T1000 (cell line): ENCODE data around the gene RGS3.

Experiments used
- DNase-seq: peaks from one replicate; lab custom pipeline; 2025; ENCODE audit warnings: mixed read lengths; lab: John Stamatoyannopoulos, UW

RGS3 gene

DNA sequence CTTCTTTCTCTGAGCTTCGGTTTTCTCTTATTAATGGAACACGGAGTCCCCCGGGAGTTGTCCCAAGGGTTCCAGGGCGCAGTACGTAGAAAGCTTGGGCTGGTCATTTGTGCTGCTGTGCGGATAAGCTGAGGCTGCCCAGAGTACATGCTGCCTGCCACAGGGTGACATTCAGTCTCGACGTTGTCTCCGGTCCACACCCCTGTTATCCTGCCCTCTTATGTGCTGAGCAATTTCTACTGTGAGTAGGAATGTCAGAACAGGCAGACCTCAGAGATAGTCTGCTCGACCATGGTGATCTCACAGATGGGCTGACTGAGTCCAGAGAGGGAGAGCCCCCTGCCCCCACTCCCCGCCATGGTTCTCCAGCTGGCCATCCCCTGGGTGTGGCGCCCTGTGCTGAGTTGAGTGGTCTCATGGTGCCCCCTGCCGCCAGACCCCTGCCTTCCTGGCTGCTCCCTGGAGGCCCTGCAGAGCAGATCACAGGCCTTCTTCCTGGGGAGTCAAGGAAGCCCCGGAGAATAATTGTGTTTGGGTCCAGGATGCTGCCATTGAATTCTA lies 124.0 kb downstream of the RGS3 start:
- DNase-seq: no peak

DNA sequence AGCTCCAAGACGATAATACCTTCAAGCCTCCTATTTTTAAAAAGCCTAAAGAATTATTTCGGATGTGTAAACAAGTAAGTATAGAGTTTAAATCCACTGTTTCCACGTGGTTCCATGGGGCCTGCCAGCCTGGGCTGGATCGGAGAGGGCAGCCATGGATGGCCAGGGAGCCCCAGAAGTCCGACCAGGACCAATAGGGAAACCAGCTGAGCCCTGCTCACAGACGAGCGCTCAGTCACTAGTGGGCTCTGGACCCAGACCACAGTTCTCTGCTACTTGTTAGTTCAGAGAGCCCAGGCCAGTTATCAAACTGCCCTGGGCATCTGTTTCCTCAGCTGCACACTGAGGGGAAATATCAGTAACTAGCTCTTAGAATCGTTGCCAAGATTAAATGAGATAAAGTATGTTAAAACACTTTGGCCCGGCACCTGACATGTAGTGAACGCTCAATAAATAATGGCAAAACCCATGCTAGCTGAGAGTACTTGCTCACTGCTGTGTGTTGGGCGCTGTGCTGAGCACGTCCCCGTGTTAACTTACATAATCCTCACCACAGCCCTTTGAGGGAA lies 124.8 kb downstream of the RGS3 start:
- DNase-seq: no peak

DNA sequence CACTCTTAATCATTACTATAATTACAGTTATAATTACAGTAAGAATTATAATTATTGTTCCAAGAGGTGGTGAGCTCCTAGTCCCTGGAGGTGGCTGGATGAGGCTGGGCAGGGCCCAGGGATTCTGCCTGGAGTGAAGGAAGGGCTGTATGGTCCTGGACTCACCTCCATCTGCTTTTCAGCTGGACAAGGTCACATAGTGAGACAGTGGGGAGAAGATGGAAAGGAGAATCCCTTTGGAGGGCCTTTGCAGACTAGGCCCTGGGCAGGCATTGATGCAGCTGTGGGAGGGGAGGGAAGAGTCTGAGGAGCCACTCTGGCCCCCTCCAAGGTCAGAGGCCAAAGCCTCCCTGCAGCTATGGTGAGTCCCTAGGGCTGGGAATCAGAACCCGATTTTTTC lies 125.4 kb downstream of the RGS3 start:
- DNase-seq: no peak

DNA sequence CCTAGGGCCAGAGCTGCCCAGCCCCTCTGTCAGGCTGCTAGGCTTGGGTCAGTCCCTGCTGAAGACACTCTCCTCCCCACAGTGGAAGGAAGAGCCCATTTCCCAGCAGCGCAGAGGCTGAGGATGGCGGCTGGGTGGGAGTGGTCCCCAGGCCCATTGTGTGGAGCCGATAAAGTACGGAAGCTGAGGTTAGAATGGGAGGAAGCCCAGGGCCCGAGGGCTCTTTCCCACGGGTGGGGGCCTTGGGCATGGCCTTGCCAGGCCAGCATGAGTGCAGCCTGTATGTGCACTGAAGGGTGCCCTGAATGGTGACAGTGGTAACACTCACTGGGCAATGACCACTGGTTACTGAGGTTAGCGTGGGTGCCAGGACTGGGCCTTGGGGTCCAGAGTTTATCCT lies 125.9 kb downstream of the RGS3 start:
- DNase-seq: no peak

DNA sequence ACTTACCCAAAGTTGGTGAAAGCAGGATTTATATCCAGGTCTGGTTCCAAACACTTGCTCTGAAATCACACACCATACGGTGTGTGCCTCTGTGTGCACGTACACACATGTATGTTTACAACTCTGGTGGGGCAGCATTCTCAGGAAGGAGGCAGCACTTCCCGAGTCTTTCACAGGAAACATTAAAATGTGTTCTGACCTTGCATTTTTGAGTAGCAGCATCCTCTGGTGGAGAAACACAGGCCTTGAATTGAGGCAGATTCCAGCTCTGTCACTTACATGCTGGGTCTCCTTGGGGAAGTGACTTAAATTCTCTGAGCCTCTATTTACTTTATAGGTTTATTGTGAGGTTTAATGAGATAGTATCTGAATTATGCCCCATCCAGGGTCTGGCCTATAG lies 126.4 kb downstream of the RGS3 start:
- no peak for DNase-seq

DNA sequence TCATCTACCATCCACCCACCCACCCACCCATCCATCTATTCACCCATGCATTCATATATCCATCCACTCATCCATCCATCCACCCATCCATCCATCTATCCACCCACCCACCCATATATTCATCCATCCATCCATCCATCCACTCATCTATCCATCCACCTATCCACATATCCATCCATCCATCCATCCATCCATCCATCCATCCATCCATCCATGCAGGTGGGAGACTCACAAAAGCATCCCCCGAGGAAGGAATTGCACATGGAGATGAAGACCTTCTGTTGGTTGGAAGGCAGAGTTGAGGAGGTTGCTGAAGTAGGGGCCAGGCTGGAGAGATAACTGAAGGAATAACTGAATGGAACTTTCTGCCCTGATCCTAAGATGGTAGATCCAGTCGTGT lies 126.9 kb downstream of the RGS3 start:
- no peak for DNase-seq

DNA sequence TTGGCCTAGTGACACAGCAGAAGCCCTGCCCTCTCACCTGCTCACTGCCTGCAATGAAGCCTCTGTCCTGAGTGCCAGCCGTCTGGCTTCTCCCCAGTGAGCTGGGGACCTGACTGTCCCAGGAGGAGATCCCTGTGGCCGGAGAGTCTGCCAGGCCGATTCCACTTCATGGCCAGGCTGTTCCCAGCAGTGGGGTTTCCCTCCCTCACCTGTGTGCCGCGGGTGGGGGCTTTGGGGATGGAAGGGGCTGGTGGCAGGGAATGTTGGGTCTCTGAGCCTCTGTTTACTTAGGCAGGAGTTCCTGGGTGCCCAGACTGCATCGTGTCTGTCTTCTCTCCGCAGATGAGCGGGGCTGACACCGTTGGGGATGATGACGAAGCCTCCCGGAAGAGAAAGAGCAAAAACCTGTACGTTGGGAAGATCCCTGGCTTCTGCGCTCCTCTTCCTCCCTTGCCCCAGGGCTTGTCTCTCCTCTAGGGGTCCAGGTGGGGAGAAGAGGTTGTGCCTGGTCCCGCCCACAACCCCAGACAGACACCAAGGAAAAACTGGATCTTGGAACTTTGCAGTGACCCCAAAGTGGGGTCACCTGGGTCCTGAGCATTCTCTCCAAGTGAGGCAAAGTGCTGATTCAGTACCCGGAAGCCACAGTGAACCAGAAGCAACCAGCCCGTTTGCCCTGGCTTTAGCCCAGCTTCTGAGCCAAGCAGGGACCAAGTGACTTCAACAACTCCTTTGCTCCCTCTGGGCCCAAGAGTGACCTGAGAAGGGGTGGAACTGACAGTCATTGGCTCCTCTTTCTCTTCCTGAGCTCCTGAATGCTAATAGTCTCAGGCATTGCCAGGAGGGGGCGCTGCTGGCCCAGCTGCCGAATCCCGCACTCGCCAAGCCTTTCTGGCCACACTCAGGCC lies 127.7 kb downstream of the RGS3 start:
- DNase-seq: peak; percentile 65

DNA sequence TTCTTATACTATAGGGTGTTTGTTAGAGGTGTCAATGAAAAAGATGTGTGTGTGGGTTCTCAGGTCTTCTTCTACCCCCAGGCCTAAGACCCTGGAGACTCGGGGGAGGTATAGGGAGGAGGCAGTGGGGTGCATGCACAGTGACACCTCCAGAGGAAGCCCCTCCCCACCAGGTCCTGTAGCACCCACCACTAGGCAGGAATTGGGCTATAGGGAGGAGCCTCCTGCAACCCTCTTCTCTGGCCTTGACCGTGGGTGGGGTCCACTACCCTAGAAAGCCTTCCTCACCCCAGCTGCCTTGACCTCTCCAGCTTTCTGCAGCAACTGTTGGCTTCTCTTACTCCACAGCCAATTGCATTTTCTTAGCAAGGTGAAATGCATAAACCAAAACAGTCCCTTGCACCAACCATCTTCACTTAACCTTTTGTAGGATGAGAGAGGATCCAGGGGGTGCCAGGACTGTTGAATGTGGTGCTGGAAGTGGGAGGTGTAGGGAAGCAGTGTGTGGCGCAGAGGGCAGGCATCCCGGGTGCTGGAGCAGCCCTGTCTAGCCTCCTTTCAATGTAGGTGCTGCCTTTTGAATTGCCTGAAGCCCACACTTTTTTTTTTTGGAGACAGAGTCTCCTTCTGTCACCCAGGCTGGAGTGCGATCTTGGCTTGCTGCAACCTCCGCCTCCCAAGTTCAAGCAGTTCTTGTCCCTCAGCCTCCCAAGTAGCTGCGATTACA lies 128.5 kb downstream of the RGS3 start:
- no peak for DNase-seq

DNA sequence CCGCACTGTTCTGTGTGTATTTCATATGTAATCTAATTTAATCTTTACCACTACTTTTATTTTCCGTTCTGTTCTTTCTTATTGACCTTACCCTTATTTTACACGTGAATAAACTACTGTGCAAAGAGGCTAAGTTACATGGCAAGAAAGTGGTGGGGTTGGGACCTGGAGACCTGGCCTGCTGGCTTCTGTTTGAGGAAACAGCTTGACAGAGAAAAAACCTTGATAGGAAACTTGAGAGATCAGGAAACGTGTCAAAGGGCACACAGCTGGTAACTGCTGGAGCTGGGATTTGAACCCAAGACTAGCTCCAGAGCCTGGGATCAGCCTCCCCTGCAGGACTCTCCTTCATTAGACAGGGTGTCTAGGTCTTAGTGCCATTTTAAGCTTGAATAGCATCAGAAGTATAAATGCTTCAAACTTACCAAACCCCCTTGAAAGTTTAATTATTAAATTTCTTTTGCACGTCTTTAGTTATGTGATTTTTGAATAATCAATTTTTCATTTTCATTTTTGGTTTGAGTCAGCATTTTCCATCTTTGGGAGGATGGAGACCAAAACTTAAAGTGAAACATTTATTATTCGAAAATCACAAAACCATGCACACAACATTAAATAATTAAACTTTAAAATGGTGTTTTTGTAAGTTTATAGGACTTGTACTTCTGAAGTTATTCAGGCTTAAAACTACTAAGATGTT lies 129.5 kb downstream of the RGS3 start:
- no peak for DNase-seq

DNA sequence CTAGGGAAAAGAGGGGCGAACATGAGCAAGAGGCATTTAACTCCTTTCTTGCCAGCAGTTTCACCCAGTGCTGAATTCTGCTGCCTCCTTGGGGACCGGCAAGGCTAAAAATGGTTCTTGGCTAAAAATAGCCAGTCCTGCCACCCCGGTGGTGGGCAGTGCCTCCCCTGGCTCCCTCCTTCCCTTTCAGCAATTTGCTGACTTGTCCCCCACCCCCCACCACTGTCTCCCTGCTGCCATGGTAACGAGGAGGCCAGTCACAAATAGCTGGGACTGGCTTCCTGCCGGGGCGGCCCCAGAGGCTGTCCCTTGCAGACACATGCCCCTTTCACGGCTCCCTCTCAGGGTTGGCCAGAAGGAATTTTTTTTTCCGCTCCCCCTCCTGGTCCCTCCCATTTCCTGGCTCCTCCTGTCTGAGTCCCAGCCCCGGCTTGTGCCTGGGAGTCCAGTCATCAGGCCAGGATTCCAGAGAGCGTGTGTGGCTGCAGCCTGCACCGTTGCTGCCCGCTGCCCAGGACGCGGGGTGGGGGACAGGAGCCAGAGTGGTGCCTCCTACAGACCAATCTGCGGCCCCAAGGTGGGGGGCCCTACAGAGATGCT lies 130.3 kb downstream of the RGS3 start:
- DNase-seq: peak; percentile 95

DNA sequence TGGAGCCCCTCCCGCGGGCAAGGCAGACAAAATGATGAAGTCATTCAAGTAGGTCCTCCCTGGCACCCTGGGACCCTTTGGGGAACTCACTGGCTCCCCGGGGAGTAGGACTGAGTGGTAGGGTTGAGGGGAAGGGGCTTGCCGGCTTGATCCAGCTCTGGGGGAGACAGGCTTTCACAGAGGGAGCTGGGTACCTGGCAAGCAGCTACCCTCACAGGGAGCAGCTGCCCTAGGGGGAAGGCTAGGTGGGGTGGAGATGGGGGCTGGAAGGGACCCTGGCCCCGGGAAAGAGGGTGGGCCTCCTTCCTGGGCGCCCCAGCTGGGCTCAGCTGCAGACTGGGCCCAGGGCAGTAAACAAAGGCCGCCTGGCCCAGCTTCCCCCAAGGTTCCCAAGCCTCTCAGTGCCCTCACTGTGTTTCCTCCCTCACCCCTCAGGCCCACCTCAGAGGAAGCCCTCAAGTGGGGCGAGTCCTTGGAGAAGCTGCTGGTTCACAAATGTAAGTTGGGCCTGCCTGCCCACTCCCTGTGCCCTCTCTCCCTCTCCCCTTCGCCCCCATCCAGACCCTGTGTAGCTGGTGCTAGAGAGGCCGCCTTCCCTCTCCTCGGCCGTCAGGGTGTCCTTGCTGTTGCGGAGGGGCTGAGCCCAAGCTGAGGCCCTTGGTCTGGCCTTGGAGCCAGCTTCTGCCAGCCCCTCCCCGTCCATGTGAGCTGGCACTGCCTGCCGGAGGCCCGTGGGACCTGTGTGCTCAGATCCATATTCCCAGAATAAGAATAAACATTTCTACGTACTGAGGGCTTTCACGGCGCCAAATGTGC lies 131.2 kb downstream of the RGS3 start:
- no peak for DNase-seq

DNA sequence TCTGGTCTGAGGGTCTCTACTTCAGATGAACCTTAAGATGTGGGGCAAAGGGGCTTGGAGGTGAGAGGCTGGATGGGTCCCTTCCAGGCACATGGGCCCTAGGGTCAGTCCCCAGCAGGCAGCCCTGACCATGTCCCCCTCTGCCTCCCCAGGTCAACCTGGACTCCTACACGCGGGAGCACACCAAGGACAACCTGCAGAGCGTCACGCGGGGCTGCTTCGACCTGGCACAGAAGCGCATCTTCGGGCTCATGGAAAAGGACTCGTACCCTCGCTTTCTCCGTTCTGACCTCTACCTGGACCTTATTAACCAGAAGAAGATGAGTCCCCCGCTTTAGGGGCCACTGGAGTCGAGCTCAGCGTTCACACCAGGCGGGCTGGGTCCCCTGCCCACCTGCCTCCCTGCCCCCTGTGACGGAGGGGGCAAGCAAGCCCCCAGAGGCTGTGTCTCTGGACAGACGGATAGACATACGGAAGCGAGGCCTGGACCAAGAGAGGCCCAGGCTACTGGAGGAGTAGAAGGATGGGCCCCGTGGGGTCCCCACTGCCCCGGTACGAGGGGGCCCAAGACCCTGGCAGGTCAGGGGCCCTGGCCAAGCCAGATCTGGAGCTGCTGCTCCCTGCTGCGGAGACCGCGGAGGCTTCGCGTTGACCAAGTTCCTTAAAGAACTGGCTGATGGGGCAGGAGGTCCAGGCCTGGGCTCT lies 133.2 kb downstream of the RGS3 start:
- no peak for DNase-seq

DNA sequence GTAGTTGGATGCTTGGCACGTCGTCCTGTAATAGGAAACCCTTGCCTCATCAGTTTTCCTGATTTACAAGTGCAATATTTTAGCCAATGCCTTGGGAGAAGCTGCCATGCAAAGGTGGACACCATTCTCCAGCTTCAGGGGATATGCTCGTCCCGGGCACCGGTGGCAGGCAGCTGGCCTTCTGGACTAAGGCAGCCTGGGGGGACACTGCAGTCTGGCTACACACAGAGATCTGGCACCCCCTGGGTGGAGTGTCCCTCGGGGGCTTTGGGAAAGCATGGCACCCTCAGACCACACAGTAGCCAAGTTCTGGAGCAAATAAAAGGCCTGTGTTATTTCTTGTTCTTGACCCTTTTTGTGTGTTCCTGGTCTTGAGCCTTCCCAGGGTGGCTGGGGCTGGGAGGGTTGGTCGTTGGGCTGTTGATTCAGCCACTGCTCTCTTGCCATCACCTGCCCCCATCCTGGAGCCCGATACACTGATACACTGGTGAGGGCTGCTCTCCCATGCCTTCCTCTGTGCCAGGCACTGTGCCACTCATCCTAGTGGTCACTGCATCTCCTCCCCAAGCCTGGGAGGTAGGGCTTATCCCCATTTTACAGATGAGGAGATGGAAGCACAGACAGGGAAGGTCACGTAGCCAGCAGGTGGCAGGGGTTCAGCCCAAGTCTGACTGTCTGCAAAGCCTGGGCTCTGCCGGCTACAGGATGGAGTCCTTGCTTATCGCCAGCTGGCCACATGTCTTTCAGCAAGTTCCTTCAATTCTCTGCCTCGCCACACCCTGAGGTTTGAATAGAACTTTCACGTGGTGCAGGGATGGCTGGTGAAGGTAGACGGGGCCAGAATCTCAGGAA lies 134.1 kb downstream of the RGS3 start:
- DNase-seq: no peak

DNA sequence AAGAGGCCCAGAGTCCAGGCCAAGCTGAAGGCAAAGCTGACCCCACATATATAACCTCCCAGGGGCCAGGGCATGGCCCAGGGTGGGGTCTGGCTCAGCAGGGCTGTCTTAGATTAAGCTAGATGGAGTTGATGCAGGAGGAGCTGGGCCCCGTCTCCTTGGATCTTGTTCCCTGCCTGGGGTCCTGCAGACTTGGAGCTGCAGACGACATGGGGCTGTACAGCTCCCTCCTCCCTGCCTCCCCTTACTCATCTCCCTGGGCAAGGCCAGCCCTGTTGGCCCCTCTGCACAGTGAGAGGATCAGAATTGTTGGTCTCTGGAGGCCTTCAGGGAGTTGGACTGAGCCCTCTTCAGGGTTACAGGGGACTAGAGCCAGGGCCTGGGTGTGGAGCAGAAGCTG lies 134.9 kb downstream of the RGS3 start:
- no peak for DNase-seq

DNA sequence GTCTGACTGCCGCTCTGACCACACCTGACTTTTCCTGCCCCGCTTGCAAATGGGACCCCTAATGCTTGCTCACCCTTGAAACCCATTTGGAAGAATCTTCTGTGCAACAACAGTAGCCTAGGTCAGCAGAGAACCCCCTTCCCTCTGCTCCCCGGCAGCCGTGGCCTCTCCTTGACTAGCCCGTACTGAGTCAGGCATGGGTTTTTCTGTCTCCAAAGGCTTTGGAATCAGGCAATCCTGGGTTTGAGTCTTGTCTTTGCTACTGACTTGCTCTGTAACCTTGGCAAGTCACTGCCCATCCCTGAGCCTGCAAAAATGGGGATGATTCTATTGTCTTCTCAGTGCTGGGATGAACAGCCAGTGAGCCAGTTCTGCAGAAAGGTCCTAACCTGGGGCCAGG lies 135.4 kb downstream of the RGS3 start:
- no peak for DNase-seq

DNA sequence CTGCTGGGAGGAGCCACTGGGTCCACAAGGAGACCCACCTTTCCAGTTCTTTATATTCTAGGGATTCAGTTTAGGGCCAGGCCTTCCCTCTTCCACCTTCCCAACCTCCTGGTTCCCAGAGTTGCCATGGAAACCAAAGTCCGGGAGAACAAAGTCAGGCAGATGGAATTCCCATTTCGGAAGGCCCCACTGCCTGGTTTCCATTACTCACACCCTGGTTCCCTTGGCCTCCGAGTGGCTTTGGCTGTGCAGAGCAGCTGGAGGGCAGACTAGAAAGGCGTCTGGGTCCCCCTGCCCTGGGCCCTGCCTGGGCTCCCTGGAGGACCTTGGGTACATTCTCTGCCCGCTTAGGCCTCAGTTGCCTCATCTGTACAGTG lies 136.1 kb downstream of the RGS3 start:
- DNase-seq: peak; percentile 28

DNA sequence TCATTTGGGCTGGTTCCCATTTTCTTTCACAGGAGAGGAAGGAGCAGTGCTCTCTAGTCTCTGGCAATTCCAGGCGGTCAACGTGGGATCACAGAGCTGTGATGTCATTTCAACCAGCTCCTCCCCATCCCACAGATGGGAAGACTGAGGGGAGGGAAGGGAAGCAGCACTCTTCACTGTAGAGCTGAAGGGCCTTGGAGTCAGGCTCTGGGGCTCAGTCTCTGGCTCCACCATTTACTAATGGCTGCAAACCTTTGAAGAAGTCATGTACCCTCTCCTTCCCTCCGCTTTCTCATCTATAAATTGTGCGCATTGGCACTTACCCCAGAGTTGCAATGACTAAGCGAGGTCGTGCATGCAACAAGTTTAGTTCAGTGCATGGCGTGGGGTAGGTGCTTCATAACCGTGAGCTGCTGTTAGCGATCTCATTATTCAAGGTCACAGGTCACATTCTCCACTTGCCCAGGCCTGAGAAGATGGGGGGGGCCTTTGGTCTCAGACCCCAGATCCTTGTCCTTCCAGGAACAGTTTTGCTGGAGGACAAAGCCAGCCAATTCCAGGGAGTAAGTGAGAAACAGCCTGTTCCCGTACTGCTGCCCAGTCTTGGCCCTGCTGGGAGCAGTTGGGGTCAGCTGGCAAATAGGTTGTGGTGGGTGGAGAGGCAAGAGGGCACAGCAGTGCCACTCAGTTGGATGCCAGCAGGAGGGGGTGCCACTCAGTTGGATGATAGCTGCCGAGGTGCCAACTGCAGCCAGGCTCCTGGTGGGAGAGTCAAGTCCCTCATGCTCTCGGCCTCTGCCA lies 136.7 kb downstream of the RGS3 start:
- no peak for DNase-seq

DNA sequence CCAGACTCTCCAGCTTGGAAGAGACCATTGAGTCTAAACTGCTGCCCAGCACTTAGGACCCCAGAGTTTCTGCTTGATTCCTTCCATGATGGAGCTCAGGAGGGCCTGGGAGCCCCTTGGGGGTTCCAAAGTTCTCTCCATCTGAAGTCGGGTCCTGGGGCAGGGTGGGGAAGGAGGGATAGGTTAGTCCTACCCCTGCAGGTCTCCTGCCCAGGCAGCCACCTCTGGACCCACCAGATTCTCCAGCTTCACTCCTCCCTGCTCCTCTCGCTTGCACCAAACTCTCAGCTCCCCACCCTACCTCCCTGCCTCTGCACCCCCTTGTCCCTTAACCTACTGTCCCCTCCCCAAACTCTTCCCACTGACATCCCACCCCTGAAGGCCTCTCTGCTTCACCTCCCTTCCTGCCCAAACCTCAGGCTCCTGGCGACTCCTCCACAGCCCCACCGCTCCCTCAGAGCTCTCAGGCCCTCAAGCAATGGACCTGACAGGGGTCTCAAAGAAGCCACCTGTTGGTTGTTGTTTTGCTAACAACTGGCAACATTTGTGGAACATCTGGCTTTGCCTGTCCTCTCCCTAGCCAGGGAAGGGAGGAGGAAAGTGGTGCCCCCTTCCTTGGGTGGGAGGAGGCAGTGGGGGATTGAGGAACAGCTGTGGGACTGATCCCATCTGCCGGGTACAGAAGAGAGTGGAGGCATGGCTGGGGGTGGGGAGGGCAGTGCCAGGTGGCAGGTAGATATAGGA lies 137.5 kb downstream of the RGS3 start:
- DNase-seq: no peak
